Ishikawa (cell line): Measurements from ENCODE around the gene RGS16.

Experiments used
- CEBPB ChIP-seq: IDR thresholded peaks from 2 replicates; pipeline ENCODE4 v1.6.1; 2012
- CREB1 ChIP-seq: IDR thresholded peaks from 2 replicates; pipeline ENCODE4 v1.6.1; 2012; ENCODE audit warnings: low read depth
- EGR1 ChIP-seq: IDR thresholded peaks from 2 replicates; pipeline ENCODE4 v1.6.1; 2012
- EP300 ChIP-seq: IDR thresholded peaks from 2 replicates; pipeline ENCODE4 v1.6.1; 2012; ENCODE audit warnings: borderline replicate concordance
- FOXM1 ChIP-seq: IDR thresholded peaks from 2 replicates; pipeline ENCODE4 v1.6.1; 2012; ENCODE audit warnings: low read depth, borderline replicate concordance
- MAX ChIP-seq: IDR thresholded peaks from 2 replicates; pipeline ENCODE4 v1.6.1; 2012
- NFIC ChIP-seq: IDR thresholded peaks from 2 replicates; pipeline ENCODE4 v1.6.1; 2012
- REST ChIP-seq: IDR thresholded peaks from 2 replicates; pipeline ENCODE4 v1.6.1; 2012; ENCODE audit warnings: low read depth, mild to moderate bottlenecking
- TAF1 ChIP-seq: IDR thresholded peaks from 2 replicates; pipeline ENCODE4 v1.6.1; 2012; ENCODE audit warnings: low read depth, mild to moderate bottlenecking
- TCF12 ChIP-seq: IDR thresholded peaks from 2 replicates; pipeline ENCODE4 v1.6.1; 2012; ENCODE audit warnings: low read depth
- TEAD4 ChIP-seq: IDR thresholded peaks from 2 replicates; pipeline ENCODE4 v1.6.1; 2012
- USF1 ChIP-seq: IDR thresholded peaks from 2 replicates; pipeline ENCODE4 v1.6.1; 2012
- YY1 ChIP-seq: IDR thresholded peaks from 2 replicates; pipeline ENCODE4 v1.6.1; 2012; ENCODE audit warnings: low read depth
- ZBTB7A ChIP-seq: IDR thresholded peaks from 2 replicates; pipeline ENCODE4 v1.6.1; 2012; ENCODE audit warnings: low read depth

- TF ChIP-seq USF1 (no peak), YY1 (no peak), NFIC (no peak), MAX (no peak), TCF12 (no peak), EP300 (no peak), TAF1 (no peak), FOXM1 (no peak), ZBTB7A (no peak), CREB1 (no peak), CEBPB (no peak), REST (no peak), EGR1 (no peak), TEAD4 (no peak)
These were observed 16.3 kb downstream of the RGS16 start for GRCh38 chr1:182587666-182588499.
